Loucy (cell line): ENCODE results near the gene CCDC182.

ENCODE experiments used
- H2AFZ ChIP-seq: fragments of 200-600 bp; sonication (generic); 2 replicates; pipeline ENCODE4 v1.6.0; 2016; ENCODE audit warnings: antibody characterized with exemption, mild to moderate bottlenecking, low read length, moderate library complexity
- H3F3A ChIP-seq: fragments of 200-600 bp; 2 replicates; pipeline ENCODE4 v1.6.0; 2016; ENCODE audit warnings: antibody characterized with exemption, low read depth, mild to moderate bottlenecking
- H3K27me3 ChIP-seq: fragments of 200-600 bp; sonication (generic); 2 replicates; pipeline ENCODE4 v1.6.1; 2014; ENCODE audit warnings: low read length, mild to moderate bottlenecking; ENCODE audit not compliant: insufficient read depth, poor library complexity, severe bottlenecking
- H3K36me3 ChIP-seq: fragments of 200-600 bp; sonication (generic); 2 replicates; pipeline ENCODE4 v1.6.1; 2016; ENCODE audit warnings: low read length; ENCODE audit not compliant: insufficient read depth
- H3K4me1 ChIP-seq: fragments of 200-600 bp; sonication (generic); 2 replicates; pipeline ENCODE4 v1.5.1; 2014; ENCODE audit warnings: low read length, mild to moderate bottlenecking; ENCODE audit not compliant: insufficient read depth, poor library complexity, severe bottlenecking
- H3K4me2 ChIP-seq: fragments of 200-600 bp; sonication (generic); 2 replicates; pipeline ENCODE4 v1.6.0; 2014; ENCODE audit warnings: antibody characterized with exemption, low read length, low read depth, mild to moderate bottlenecking; ENCODE audit not compliant: poor library complexity, severe bottlenecking
- H3K4me3 ChIP-seq: fragments of 200-600 bp; sonication (generic); 2 replicates; pipeline ENCODE4 v1.5.1; 2014; ENCODE audit warnings: low read length, mild to moderate bottlenecking, mixed read lengths; ENCODE audit not compliant: poor library complexity, severe bottlenecking
- H3K79me2 ChIP-seq: fragments of 200-600 bp; sonication (generic); 2 replicates; pipeline ENCODE4 v1.6.1; 2014; ENCODE audit warnings: low read length; ENCODE audit not compliant: insufficient read depth
- H3K9ac ChIP-seq: fragments of 200-600 bp; sonication (generic); 2 replicates; pipeline ENCODE4 v1.6.0; 2014; ENCODE audit warnings: mild to moderate bottlenecking, low read depth, low read length, moderate library complexity; ENCODE audit not compliant: poor library complexity, severe bottlenecking
- H3K9me2 ChIP-seq: fragments of 200-600 bp; sonication (generic); replicated peaks from 2 replicates; pipeline ENCODE4 v1.6.1; 2016; ENCODE audit warnings: low read depth, low read length, mixed read lengths
- H3K9me3 ChIP-seq: fragments of 200-600 bp; sonication (generic); 2 replicates; pipeline ENCODE4 v1.6.1; 2014; ENCODE audit warnings: mild to moderate bottlenecking, antibody characterized with exemption, low read length, low read depth; ENCODE audit not compliant: insufficient read depth
- H4K20me1 ChIP-seq: fragments of 200-600 bp; sonication (generic); 2 replicates; pipeline ENCODE4 v1.6.0; 2014; ENCODE audit warnings: antibody characterized with exemption, low read length, mild to moderate bottlenecking; ENCODE audit not compliant: insufficient read depth, poor library complexity, severe bottlenecking
- CTCF ChIP-seq: fragments of 200-600 bp; sonication (generic); conservative IDR thresholded peaks from 2 replicates; pipeline ENCODE4 v1.5.1; 2014; ENCODE audit warnings: mild to moderate bottlenecking, antibody characterized with exemption, low read length
- EZH2phosphoT487 ChIP-seq: fragments of 200-600 bp; IDR thresholded peaks from 2 replicates; pipeline ENCODE4 v1.6.1; 2018; ENCODE audit warnings: antibody characterized with exemption, mild to moderate bottlenecking, moderate library complexity, borderline replicate concordance

CCDC182 gene

GRCh38 chr17:57727630-57728175, 17.4 kb downstream of the CCDC182 start:
- H4K20me1 ChIP-seq: no peaks in the 10 kb centered on the region
- no peaks in the 10 kb centered on the region for H3K9me3 ChIP-seq
- no peak overlapping the region for H3K9ac ChIP-seq
- H3F3A ChIP-seq: no peaks in the 10 kb centered on the region
- H3K27me3 ChIP-seq: no peaks in the 10 kb centered on the region
- H3K4me2 ChIP-seq: no peak overlapping the region
- no peak overlapping the region for H2AFZ ChIP-seq
- TF ChIP-seq CTCF (no peak), EZH2phosphoT487 (no peak)
- H3K9me2 ChIP-seq: no peaks in the 10 kb centered on the region
- no peaks in the 10 kb centered on the region for H3K36me3 ChIP-seq
- no peak overlapping the region for H3K4me3 ChIP-seq
- H3K4me1 ChIP-seq: peaks cover 4% of the 10 kb centered on the region
- H3K79me2 ChIP-seq: no peaks in the 10 kb centered on the region

DNA sequence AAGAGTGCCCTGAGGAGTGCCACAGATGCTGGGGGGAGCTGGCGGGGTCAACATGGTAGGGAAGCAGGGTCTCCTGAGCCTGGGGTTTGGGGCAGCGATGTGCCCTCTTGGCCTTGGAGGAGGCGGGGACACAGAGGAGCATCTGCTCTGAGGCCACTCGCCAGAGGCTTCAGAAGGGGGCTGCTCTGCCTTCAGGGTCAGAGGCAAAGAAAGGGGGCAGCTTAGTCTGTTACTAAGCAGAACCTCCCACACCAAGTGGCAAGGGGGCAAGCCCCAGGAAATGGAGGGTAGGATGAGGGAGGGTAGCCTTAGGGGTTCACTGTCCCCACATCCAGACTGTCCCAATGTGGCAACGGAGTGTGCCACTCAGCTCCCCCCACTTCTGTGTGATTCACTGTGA, 18.3 kb downstream of the CCDC182 start:
- Histone ChIP-seq H3K79me2 (no peaks in the 10 kb centered on the region), H3K9ac (no peak overlapping the region), H2AFZ (no peak overlapping the region), H3K36me3 (no peaks in the 10 kb centered on the region), H3K9me3 (no peaks in the 10 kb centered on the region), H3K9me2 (no peaks in the 10 kb centered on the region), H3K4me3 (no peak overlapping the region), H4K20me1 (no peaks in the 10 kb centered on the region), H3K4me1 (peaks cover 4% of the 10 kb centered on the region), H3F3A (no peaks in the 10 kb centered on the region), H3K4me2 (no peak overlapping the region), H3K27me3 (no peaks in the 10 kb centered on the region)
- TF ChIP-seq EZH2phosphoT487 (no peak), CTCF (no peak)

DNA sequence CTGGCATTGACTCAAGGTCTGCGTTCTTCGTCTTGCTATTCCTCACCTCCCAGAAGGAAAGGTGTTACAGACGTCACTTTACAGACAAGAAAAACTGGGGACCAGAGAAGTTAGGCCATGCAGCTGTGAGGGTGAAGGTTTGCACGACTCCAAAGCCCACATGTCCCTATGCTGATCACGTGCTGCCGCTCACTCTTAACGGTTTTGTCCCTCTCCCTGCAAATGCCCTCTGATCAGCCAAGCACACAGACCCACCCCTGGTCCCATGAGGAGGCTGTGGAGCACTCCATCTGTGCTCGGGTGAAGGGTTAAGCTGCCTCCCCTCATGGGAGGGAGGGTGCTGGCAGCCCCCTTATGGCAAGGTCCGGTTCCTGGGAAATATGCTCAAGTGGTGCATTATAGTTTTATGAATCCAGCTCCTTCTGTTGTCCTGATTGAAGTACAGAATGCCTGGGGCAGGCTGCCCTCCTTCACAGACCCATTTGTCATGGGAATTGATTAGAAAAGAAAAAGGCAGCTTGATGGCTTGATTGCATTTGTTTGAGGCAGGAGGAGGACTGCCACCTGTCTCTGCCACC, 18.8 kb downstream of the CCDC182 start:
- H3F3A ChIP-seq: no peaks in the 10 kb centered on the region
- no peak overlapping the region for H3K9ac ChIP-seq
- H3K79me2 ChIP-seq: no peaks in the 10 kb centered on the region
- H3K4me3 ChIP-seq: no peak overlapping the region
- no peak for TF ChIP-seq EZH2phosphoT487
- no peak for TF ChIP-seq CTCF
- H4K20me1 ChIP-seq: no peaks in the 10 kb centered on the region
- no peak overlapping the region for H3K4me2 ChIP-seq
- no peaks in the 10 kb centered on the region for H3K9me2 ChIP-seq
- no peaks in the 10 kb centered on the region for H3K9me3 ChIP-seq
- no peaks in the 10 kb centered on the region for H3K36me3 ChIP-seq
- H3K4me1 ChIP-seq: peaks cover 4% of the 10 kb centered on the region
- no peaks in the 10 kb centered on the region for H3K27me3 ChIP-seq
- H2AFZ ChIP-seq: no peak overlapping the region
